HG02610 (cell line): ENCODE data around the gene KRT75.

ENCODE experiments used
- ATAC-seq: cut with Tn5 transposase; IDR thresholded peaks from one replicate; pipeline ENCODE4 v1.9.1; 2021; ENCODE audit warnings: mild to moderate bottlenecking, moderate library complexity; ENCODE audit not compliant: unreplicated experiment

Gene KRT75

GRCh38 chr12:52440821-52441319 lies 6.7 kb upstream of the KRT75 start:
- no peak for ATAC-seq

DNA sequence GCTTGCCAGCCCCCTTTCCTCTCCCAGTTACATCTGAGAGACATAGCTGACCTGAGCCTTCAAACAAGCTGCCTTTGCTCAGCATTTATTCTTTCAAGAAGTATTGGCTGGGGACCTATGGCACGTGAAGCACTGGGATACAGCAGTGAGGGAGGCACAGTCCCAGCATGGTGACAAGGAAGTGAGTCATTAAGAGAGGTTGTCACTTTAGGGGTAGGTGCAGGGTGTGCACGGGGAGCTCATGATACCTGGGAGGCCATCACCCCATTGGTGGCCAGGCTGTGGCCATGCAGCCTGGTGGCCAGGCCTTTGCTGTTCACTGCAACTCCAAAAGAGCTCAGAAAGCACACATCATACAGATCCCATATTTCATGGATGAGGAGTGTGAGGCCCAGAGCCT lies 5.7 kb upstream of the KRT75 start:
- no peak for ATAC-seq

- no peak for ATAC-seq
These were observed 5.2 kb upstream of the KRT75 start for GRCh38 chr12:52439420-52439819.

- no peak for ATAC-seq
These were observed 4.4 kb upstream of the KRT75 start for GRCh38 chr12:52438305-52439301.

GRCh38 chr12:52437508-52437907 lies 3.3 kb upstream of the KRT75 start:
- no peak for ATAC-seq

GRCh38 chr12:52436828-52437474 lies 2.8 kb upstream of the KRT75 start:
- ATAC-seq = no peak

DNA sequence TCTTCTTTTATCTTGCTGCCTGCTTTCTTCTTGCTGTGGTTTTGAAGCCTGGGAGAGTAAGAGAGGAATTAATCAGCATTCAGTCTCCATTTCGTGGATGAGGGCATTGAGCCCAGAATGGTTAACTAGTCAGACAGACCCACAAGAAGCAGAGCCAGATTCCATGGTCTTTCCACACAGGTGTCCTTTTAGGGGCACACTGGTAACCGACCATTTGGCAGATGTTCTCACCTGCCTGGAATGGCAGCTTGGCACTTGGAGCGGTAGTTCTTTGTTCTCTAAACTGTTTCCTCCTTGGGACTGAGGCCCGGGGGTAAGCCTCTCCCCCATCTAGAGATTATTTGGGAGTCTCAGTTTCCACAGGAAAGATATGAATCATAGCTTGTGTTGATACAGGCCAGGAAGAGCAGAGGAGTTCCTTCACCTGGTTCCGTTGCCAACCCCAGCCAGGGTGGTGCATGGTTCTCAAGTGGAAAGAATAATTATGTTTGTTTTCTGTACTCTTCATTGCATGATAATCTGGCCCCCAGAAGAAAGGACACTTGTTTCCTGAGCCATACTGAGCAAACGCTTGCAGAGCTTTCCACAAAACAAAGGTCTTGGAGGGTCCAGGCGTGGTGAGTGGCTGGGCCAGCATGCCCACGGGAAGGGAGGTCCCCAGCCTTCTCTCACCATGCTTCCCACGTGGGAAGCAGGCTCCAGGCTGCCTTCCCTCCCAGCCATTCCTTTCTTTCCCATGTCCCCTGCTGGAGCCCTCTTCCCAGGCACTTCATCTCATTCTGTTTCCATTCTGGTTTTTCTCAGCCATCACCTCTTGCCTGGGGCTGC lies 2.0 kb upstream of the KRT75 start:
- no peak for ATAC-seq

DNA sequence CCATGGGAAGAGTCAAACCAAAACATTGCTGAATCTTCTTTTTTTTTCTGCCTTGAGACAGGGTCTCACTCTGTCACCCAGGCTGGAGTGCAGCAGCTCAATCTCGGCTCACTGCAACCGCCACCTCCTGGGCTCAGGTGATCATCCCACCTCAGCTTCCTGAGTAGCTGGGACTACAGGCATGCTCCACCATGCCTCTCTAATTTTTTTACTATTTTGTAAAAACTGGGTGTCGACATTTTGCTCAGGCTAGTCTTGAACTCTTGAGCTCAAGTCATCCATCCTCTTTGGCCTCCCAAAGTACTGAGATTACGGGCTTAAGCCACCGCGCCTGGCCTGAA lies 1.5 kb upstream of the KRT75 start:
- no peak for ATAC-seq

GRCh38 chr12:52434760-52435530 lies 774 bp upstream of the KRT75 start:
- no peak for ATAC-seq

DNA sequence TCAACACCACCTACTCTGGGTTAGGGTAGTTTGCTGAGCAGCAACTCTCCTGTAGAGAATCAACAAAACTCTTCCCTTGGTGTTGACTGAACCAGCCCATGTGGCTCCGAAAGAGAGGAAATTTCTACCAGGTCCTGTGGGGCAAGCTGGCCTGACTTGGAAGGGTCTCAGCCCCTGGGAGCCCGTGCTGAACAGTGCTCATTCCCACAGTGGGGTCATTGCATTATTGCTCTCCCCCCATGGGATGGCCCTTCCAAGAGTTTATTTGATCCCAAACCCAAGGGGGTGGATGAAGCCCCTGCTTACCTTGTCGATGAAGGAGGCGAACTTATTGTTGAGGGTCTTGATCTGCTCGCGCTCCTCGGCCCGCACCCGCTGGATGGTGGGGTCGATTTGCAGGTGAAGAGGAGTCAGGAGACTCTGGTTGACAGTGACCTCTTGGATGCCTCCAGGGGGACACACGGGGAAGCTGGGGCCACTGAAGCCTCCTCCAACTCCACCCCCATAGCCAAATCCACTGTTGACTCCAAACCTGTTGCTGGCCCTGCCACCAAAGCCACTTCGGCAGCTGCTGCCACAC lies 580 bp downstream of the KRT75 start:
- ATAC-seq = no peak

- no peak for ATAC-seq
These were observed 1.5 kb downstream of the KRT75 start for GRCh38 chr12:52432559-52433207.

DNA sequence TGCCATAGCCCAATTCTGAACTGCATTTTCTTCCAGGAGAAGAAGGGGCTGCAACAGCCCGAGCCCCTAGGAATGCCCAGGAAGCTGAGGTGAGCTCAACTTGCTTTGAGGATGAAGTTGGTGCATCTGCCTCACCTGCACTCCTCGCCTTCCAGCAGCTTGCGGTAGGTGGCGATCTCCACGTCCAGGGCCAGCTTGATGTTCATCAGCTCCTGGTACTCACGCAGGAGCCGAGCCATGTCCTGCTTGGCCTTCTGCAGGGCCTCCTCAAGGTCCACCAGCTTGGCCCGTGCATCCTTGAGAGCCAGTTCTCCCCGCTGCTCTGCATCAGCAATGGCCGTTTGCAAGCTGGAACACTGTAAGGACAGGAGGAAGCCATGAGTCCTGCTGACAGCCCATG lies 6.0 kb downstream of the KRT75 start:
- no peak for ATAC-seq

DNA sequence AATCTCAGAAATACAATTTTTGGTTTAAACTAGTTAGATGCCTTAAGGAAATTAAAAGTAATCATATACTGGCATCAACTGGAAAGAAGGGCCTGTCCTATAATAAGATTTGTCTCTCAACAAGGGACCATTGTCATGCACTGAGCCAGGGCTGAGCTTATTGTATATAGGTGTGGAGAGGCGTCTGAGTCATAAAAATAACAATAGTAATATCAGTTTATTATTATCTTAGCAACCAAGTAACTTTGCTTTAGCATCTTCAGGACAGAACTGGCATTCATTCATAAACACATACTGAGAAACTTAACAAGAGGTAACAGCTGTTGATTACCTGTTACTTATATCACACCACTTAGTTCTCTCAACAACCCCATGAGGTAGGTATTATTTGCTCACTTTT lies 7.1 kb downstream of the KRT75 start:
- no peak for ATAC-seq

- ATAC-seq = no peak
These were observed 8.1 kb downstream of the KRT75 start for GRCh38 chr12:52426034-52426433.

DNA sequence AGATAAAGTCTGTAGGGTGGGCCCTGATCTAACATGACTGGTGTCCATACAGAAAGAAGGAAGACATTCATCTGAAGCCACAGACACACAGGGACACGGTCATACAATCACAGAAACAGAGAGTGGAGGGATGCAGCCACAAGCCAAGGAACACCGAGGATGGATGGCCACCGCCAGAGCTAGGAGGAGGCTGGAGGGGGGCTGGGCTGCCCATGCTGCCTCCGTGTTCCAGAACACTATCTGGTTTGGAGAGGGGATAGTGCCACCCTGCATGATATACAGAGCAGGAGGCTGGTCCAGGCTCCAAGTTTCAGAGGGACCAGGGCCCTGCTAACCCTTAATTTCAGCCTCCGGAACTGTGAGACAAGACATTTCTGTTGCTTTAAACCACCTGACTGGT lies 8.7 kb downstream of the KRT75 start:
- no peak for ATAC-seq

GRCh38 chr12:52423661-52424500 lies 10.3 kb downstream of the KRT75 start:
- ATAC-seq = no peak

DNA sequence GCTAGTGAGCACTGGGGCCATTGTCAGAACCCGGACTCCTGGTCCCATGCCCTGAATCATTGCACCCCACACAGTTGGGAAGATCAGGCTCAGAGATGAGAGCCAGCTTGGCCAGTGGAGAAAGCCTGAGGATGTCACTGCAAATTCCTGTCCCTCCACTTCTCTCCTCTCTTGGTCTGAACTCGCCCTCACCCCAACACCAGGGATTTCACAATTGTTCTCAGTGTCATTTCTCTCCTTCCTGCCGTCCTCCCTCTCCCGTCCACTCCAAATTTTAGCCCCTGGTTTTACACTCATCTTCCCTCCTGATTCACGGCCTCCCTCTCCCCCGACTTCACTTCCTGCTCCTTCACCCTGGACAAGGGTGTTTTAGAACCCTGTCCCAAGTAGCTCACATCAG lies 11.1 kb downstream of the KRT75 start:
- ATAC-seq = no peak

DNA sequence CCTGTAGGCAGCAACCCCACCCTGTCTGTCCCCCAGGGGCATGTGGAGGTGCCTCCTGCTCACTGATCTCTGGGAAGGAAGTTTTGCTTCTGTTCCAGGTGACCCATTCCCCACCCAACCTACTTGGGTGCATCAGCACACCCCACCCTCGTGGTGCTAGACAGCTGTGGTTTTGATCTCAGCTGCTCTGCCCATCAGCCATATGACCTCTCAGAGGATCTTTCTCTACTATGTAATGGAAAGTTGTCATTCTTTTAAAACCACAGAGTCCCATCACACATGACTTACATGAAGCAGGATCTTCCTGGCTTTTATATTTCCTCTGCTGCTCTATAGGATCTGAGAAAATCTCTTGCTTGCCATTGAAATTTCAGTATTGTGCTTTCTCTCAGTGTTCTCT lies 14.5 kb downstream of the KRT75 start:
- ATAC-seq = no peak
